Endothelial cell of umbilical vein (primary cell): ENCODE measurements around the gene SFTPB. TPM values are rescaled to one million over a fixed set of nuclear protein-coding genes. Genes with fewer than 3 reads are reported as not detected.

Experiments
- BruUV-seq: library from RNA; stranded (reverse); fragments of 400-500 nt; replicated peaks from 2 replicates; lab custom pipeline; 2021; lab: Mats Ljungman, UMichigan
- CTCF ChIA-PET: fragments of 300-600, 350-600 bp; sonication (Branson Sonifier 250); formaldehyde crosslinking; loops from one replicate; lab custom pipeline; 2021; ENCODE audit warnings: antibody characterized with exemption, inconsistent platforms; lab: Charles Lee
- POLR2A ChIA-PET: fragments of 300-600, 350-600 bp; sonication (Branson Sonifier 250); formaldehyde crosslinking; loops from one replicate; lab custom pipeline; 2021; ENCODE audit warnings: antibody characterized with exemption, inconsistent platforms; lab: Charles Lee
- DNase-seq: peaks from one replicate; pipeline ENCODE4 v3.0.0-alpha.2; 2011; ENCODE audit warnings: low read depth, low spot score
- FAIRE-seq: peaks from 2 replicates; lab custom pipeline; 2011; peaks lifted over from hg19 to GRCh38; lab: Jason Lieb, UNC
- H2AFZ ChIP-seq: 2 replicates; pipeline ENCODE4 v1.6.0; 2012; ENCODE audit warnings: low read depth, low read length, control low read depth, inconsistent platforms
- H3K27ac ChIP-seq: 2 replicates; pipeline ENCODE4 v1.5.1; 2011; ENCODE audit warnings: low read depth, mild to moderate bottlenecking, control low read depth, low read length, moderate library complexity; ENCODE audit not compliant: insufficient read depth
- H3K27me3 ChIP-seq, 2 experiments: 2 replicates each; pipeline versions ENCODE4 v1.6.0 to v1.6.1; 2011; ENCODE audit warnings: low read length in 2 of 2, mixed read lengths in 1 of 2; ENCODE audit not compliant: control insufficient read depth in 2 of 2, insufficient read depth in 2 of 2
- H3K36me3 ChIP-seq, 2 experiments: 2 replicates in 1 of 2; 3 replicates in 1 of 2; pipeline ENCODE4 v1.5.1; 2011; ENCODE audit warnings: low read length in 2 of 2, mild to moderate bottlenecking in 1 of 2, moderate library complexity in 1 of 2; ENCODE audit not compliant: control insufficient read depth in 2 of 2, insufficient read depth in 2 of 2; ENCODE audit errors: extremely low read depth in 1 of 2
- H3K4me1 ChIP-seq: 3 replicates; pipeline ENCODE4 v1.5.1; 2011; ENCODE audit warnings: mild to moderate bottlenecking, low read length; ENCODE audit not compliant: control insufficient read depth, insufficient read depth; ENCODE audit errors: extremely low read depth
- H3K4me2 ChIP-seq: 2 replicates; pipeline ENCODE4 v1.6.1; 2011; ENCODE audit warnings: low read length, control low read depth, mixed read lengths; ENCODE audit not compliant: insufficient read depth
- H3K4me3 ChIP-seq, 3 experiments: fragments of 200-600 bp in 1 of 3; sonication (generic), shearing (Covaris generic) in 1 of 3; replicated peaks in 1 of 3; 2 replicates each; pipeline ENCODE4 v1.5.1; 2011 to 2016; ENCODE audit warnings: control low read depth in 3 of 3, low read length in 3 of 3, mild to moderate bottlenecking in 2 of 3, inconsistent platforms in 1 of 3, low read depth in 1 of 3, moderate library complexity in 1 of 3; ENCODE audit not compliant: insufficient read depth in 1 of 3
- H3K79me2 ChIP-seq: 2 replicates; pipeline ENCODE4 v1.6.0; 2012; ENCODE audit warnings: low read length, inconsistent platforms; ENCODE audit not compliant: control insufficient read depth, insufficient read depth
- H3K9ac ChIP-seq: replicated peaks from 2 replicates; pipeline ENCODE3; 2011; ENCODE audit warnings: low read length, control low read depth; ENCODE audit not compliant: insufficient read depth; ENCODE audit errors: extremely low read depth
- H3K9me1 ChIP-seq: replicated peaks from 3 replicates; pipeline ENCODE4 v1.6.0; 2011; ENCODE audit warnings: mild to moderate bottlenecking, low read length; ENCODE audit not compliant: control insufficient read depth, insufficient read depth; ENCODE audit errors: extremely low read depth
- H3K9me3 ChIP-seq: replicated peaks from 2 replicates; pipeline ENCODE4 v1.5.1; 2012; ENCODE audit warnings: low read length, inconsistent platforms; ENCODE audit not compliant: control insufficient read depth, insufficient read depth
- H4K20me1 ChIP-seq: replicated peaks from 2 replicates; pipeline ENCODE3; 2011; ENCODE audit warnings: mild to moderate bottlenecking, low read length; ENCODE audit not compliant: control insufficient read depth, insufficient read depth; ENCODE audit errors: extremely low read depth
- CTCF ChIP-seq, 2 donors: IDR thresholded peaks; 1 replicate in 1 of 2; 2 replicates in 1 of 2; pipeline ENCODE4 v1.5.1; 2011; ENCODE audit warnings: low read length in 2 of 2, mild to moderate bottlenecking in 2 of 2, moderate library complexity in 2 of 2, control low read depth in 1 of 2, inconsistent platforms in 1 of 2, low read depth in 1 of 2; ENCODE audit not compliant: insufficient read depth in 1 of 2; ENCODE audit errors: extremely low read depth in 1 of 2
- EZH2 ChIP-seq: IDR thresholded peaks from 2 replicates; pipeline ENCODE4 v1.6.1; 2012; ENCODE audit warnings: borderline replicate concordance, low read depth, mild to moderate bottlenecking, moderate library complexity, low read length, inconsistent platforms; ENCODE audit not compliant: severe bottlenecking
- FOS ChIP-seq: IDR thresholded peaks from 2 replicates; pipeline ENCODE4 v1.6.1; 2011; ENCODE audit warnings: mild to moderate bottlenecking, low read length, moderate library complexity, borderline replicate concordance; ENCODE audit not compliant: insufficient read depth
- GATA2 ChIP-seq: IDR thresholded peaks from 2 replicates; pipeline ENCODE4 v1.7.0; 2011; ENCODE audit warnings: low read depth, mild to moderate bottlenecking, moderate library complexity, mixed read lengths, low read length; ENCODE audit not compliant: insufficient read length, insufficient read depth
- JUN ChIP-seq: IDR thresholded peaks from 2 replicates; pipeline ENCODE4 v1.6.1; 2011; ENCODE audit warnings: borderline replicate concordance, low read depth; ENCODE audit not compliant: insufficient read length, insufficient read depth
- MAX ChIP-seq: IDR thresholded peaks from 2 replicates; pipeline ENCODE4 v1.6.1; 2011; ENCODE audit not compliant: insufficient read depth, insufficient read length
- MYC ChIP-seq: IDR thresholded peaks from one replicate; pipeline ENCODE4 v1.6.1; 2011; ENCODE audit warnings: mild to moderate bottlenecking, low read depth, low read length
- POLR2A ChIP-seq: IDR thresholded peaks from 2 replicates; pipeline ENCODE4 v1.6.1; 2012; ENCODE audit warnings: low read depth, mild to moderate bottlenecking, control low read depth, low read length
- POLR2AphosphoS5 ChIP-seq: IDR thresholded peaks from 2 replicates; pipeline ENCODE4 v1.6.1; 2012; ENCODE audit warnings: low read depth, mild to moderate bottlenecking, control low read depth, low read length, moderate library complexity; ENCODE audit not compliant: insufficient read depth
- dilution Hi-C: fragments of 300-500 bp; cut with MboI; formaldehyde crosslinking; loops from one replicate; pipeline ENCODE4 v1.15.0; 2019; ENCODE audit warnings: low sequenced_read_pairs; ENCODE audit not compliant: extremely low pct_ligation_motif_present
- intact Hi-C: fragments of 100-400 bp; cut with micrococcal nuclease; formaldehyde crosslinking; loops from one replicate; pipeline ENCODE4 v1.10.0; 2022
- polyA plus RNA-seq, 4 experiments: library from polyadenylated mRNA; depleted of rRNA in 3 of 4; stranded (reverse) in 3 of 4; unstranded in 1 of 4; fragments of >200 nt; gene quantifications; 2 replicates each; pipeline versions ENCODE4 v1.2.1 to v1.2.3, GENCODE V29; 2011 to 2012; ENCODE audit warnings: missing spikeins in 1 of 4
- total RNA-seq: library from RNA; stranded (reverse); gene quantifications from 2 replicates; pipeline ENCODE4 v1.2.3, GENCODE V29; 2021

SFTPB gene
- total and polyA plus RNA-seq, 2 donors (not counting 3 experiments of a cell fraction or from before 2014, with no cell fraction given) = not detected

GRCh38 chr2:85712336-85712735 lies 44.3 kb upstream of the SFTPB start:
- dilution Hi-C loops = loop anchor here (25.0 kb wide), 1 partner anchor 100 kb away; no protein-coding TSS in a partner anchor
- CTCF ChIA-PET = interaction anchor here (0.7 to 2.7 kb wide), 7 partner anchors 11 to 115 kb away, joined by 3 to 15 read pairs (median 4); no protein-coding TSS in a partner anchor

DNA sequence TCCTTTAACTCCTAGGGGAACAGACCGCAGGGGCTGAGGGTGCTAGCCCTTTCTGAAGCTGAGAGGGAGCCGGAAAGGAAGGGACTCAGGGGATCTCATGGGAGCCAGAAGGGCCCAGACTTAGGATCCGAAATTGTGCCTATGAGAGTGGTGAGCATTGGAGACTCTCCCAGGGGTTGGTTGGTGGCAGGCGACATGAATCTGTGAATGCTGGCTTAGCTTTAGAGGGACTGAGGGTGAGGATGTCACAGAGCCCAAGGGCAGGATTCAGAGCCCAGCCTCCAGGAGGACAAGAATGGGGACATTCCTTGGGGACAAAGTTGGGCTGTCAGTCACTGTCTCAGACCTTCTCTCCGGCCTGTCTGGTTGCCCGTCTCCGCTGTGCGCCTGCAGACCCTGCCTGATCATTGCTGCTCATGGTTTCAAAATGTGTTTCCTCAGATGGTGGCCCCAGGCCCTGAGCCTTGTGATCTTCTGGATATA lies 43.6 kb upstream of the SFTPB start:
- peaks cover 0 to 2% of the 10 kb centered on the region in 2 experiments for H3K27me3 ChIP-seq
- H3K4me2 ChIP-seq = no peak overlapping the region
- no peak for TF ChIP-seq JUN
- no peak for TF ChIP-seq EZH2
- TF ChIP-seq FOS = no peak
- TF ChIP-seq MAX = no peak
- TF ChIP-seq POLR2A = no peak
- no peak for TF ChIP-seq POLR2AphosphoS5
- no peak for TF ChIP-seq CTCF (IDR thresholded peaks at IDR 0.05; ENCODE audit: extremely low read depth in 1 of 2, insufficient read depth in 1 of 2, low read depth in 1 of 2, low read length in 2 of 2)
- TF ChIP-seq GATA2 = no peak
- no peak for TF ChIP-seq MYC
- H4K20me1 ChIP-seq = no peaks in the 10 kb centered on the region
- no peaks in the 10 kb centered on the region for H3K36me3 ChIP-seq
- CTCF ChIA-PET = interaction anchor here (1.6 to 1.9 kb wide), 2 partner anchors 33 to 63 kb away, joined by 7 read pairs; no protein-coding TSS in a partner anchor
- peaks cover 9% of the 10 kb centered on the region for H3K4me1 ChIP-seq
- no peak overlapping the region for H3K27ac ChIP-seq
- POLR2A ChIA-PET = no interaction called here
- dilution Hi-C loops (loop anchor here (25.0 kb wide), 1 partner anchor 101 kb away; no protein-coding TSS in a partner anchor), intact Hi-C loops (no loop called here)
- H3K9me1 ChIP-seq = no peaks in the 10 kb centered on the region
- H2AFZ ChIP-seq = no peak overlapping the region
- no peak overlapping the region for H3K9ac ChIP-seq
- BruUV-seq = no TSS peak
- no peak for FAIRE-seq
- no peak for DNase-seq
- no peaks in the 10 kb centered on the region for H3K79me2 ChIP-seq
- H3K4me3 ChIP-seq = no peak overlapping the region
- no peaks in the 10 kb centered on the region for H3K9me3 ChIP-seq

More at GRCh38 chr2:85712336-85712735, 44.3 kb upstream of the SFTPB start:
- no peak overlapping the region for H3K4me2 ChIP-seq
- no peaks in the 10 kb centered on the region for H4K20me1 ChIP-seq
- FAIRE-seq (no peak), DNase-seq (no peak)
- H3K27ac ChIP-seq = no peak overlapping the region
- no peaks in the 10 kb centered on the region for H3K79me2 ChIP-seq
- no peak overlapping the region for H2AFZ ChIP-seq
- no peaks in the 10 kb centered on the region for H3K9me1 ChIP-seq
- H3K27me3 ChIP-seq = peaks cover 0 to 2% of the 10 kb centered on the region in 2 experiments
- H3K4me3 ChIP-seq = no peak overlapping the region
- no peak overlapping the region for H3K9ac ChIP-seq
- POLR2A ChIA-PET = no interaction called here
- no TSS peak for BruUV-seq
- intact Hi-C loops = no loop called here
- no peaks in the 10 kb centered on the region for H3K36me3 ChIP-seq
- TF ChIP-seq JUN (no peak), MAX (no peak), POLR2AphosphoS5 (no peak)
- H3K4me1 ChIP-seq = peaks cover 9% of the 10 kb centered on the region
- no peaks in the 10 kb centered on the region for H3K9me3 ChIP-seq
